Stomach smooth muscle (tissue), 2 donors: ENCODE results near the gene CCSER2.

Experiments used
- H3K27ac ChIP-seq: one replicate; pipeline ENCODE4 v1.7.0; 2013; ENCODE audit warnings: mild to moderate bottlenecking, low read length, inconsistent platforms
- H3K27me3 ChIP-seq, 2 donors: one replicate each; pipeline ENCODE4 v1.7.0; 2013; ENCODE audit warnings: low read length in 2 of 2; ENCODE audit not compliant: insufficient read depth in 2 of 2, control insufficient read depth in 1 of 2
- H3K36me3 ChIP-seq, 2 donors: one replicate each; pipeline ENCODE4 v1.7.0; 2013; ENCODE audit warnings: low read length in 2 of 2; ENCODE audit not compliant: control insufficient read depth in 2 of 2, insufficient read depth in 2 of 2
- H3K4me1 ChIP-seq: one replicate; pipeline ENCODE4 v1.7.0; 2013; ENCODE audit warnings: low read length; ENCODE audit not compliant: control insufficient read depth, insufficient read depth
- H3K4me3 ChIP-seq, 2 donors: one replicate each; pipeline ENCODE4 v1.7.0; 2013; ENCODE audit warnings: low read length in 2 of 2
- H3K9ac ChIP-seq, 2 donors: one replicate each; pipeline ENCODE4 v1.7.0; 2013; ENCODE audit warnings: low read length in 2 of 2, mild to moderate bottlenecking in 1 of 2
- H3K9me3 ChIP-seq, 2 donors: one replicate each; pipeline ENCODE4 v1.7.0; 2013; ENCODE audit warnings: low read length in 2 of 2; ENCODE audit not compliant: control insufficient read depth in 2 of 2
- donor health status: healthy.
- donor health status: Pancreatic carcinoma.

CCSER2 gene

DNA sequence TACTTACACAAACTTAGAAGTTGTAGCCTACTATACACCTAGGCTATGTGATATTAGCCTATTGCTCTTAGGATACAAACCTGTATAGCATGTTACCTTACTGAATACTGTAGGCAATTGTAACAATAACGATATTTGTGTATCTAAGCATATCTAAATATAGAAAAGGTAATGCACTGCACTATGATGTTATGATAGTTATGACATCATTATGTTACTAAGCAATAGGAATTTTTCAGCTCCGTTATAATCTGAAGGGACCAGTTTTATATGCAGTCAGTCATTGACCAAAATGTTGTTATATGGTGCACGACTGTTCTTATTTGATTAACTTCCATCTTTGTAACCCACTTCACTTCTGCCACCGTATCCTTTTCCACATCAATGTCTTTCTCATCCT, 62.0 kb downstream of the CCSER2 start:
- no peak overlapping the region for H3K27ac ChIP-seq
- no peaks in the 10 kb centered on the region for H3K27me3 ChIP-seq
- no peaks in the 10 kb centered on the region for H3K9me3 ChIP-seq
- H3K9ac ChIP-seq = no peak overlapping the region
- H3K4me1 ChIP-seq = no peaks in the 10 kb centered on the region
- H3K36me3 ChIP-seq = peaks cover 0 to 5% of the 10 kb centered on the region in 2 donors
- no peak overlapping the region for H3K4me3 ChIP-seq

DNA sequence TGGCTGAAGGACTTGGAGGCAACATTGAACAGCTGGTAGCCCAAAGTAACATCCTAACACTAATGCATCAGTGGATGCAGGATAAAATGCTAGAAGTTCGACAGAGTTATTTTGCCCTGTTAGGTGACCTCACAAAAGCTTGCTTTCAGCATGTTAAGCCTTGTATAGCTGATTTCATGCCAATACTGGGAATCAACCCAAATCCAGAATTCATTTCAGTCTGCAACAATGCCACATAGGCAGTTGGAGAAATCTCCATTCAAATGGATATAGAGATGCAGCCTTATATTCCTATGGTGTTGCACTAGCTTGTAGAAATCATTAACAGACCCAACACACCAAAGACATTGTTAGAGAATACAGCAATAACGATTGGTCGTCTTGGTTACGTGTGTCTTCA, 62.9 kb downstream of the CCSER2 start:
- H3K36me3 ChIP-seq = peaks cover 0 to 5% of the 10 kb centered on the region in 2 donors
- H3K4me1 ChIP-seq = no peaks in the 10 kb centered on the region
- no peak overlapping the region for H3K9ac ChIP-seq
- no peak overlapping the region for H3K27ac ChIP-seq
- no peaks in the 10 kb centered on the region for H3K9me3 ChIP-seq
- H3K27me3 ChIP-seq = no peaks in the 10 kb centered on the region
- no peak overlapping the region for H3K4me3 ChIP-seq

GRCh38 chr10:84392181-84392580, 63.8 kb downstream of the CCSER2 start:
- Histone ChIP-seq H3K9ac (no peak overlapping the region), H3K9me3 (no peaks in the 10 kb centered on the region), H3K27ac (no peak overlapping the region), H3K4me1 (no peaks in the 10 kb centered on the region), H3K36me3 (peaks cover 0 to 5% of the 10 kb centered on the region in 2 donors), H3K4me3 (no peak overlapping the region), H3K27me3 (no peaks in the 10 kb centered on the region)

DNA sequence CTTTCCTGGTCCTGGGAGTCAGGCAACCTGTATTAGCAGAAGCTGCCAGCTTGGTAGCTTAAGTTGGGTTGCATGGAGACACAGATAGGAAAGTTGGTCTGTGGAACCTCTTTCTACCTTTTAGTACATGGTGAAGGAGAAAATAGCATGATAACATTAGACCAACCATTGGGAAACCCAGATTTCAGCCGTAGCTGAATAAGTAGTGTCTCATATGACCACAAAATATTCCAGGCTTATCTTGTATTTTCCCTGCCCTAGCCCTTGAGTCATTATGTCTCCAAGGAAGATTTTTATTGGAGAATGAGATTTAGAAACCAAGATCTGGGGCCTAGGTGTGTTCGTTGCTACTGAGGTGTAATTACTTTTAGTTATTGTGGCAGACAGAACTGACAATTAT, 67.2 kb downstream of the CCSER2 start:
- no peaks in the 10 kb centered on the region for H3K4me1 ChIP-seq
- no peak overlapping the region for H3K4me3 ChIP-seq
- H3K36me3 ChIP-seq = no peaks in the 10 kb centered on the region
- no peak overlapping the region for H3K27ac ChIP-seq
- no peaks in the 10 kb centered on the region for H3K9me3 ChIP-seq
- H3K9ac ChIP-seq = no peak overlapping the region
- no peaks in the 10 kb centered on the region for H3K27me3 ChIP-seq

GRCh38 chr10:84397735-84398144, 69.4 kb downstream of the CCSER2 start:
- no peaks in the 10 kb centered on the region for H3K27me3 ChIP-seq
- no peak overlapping the region for H3K9ac ChIP-seq
- no peaks in the 10 kb centered on the region for H3K9me3 ChIP-seq
- no peak overlapping the region for H3K27ac ChIP-seq
- peaks cover 2% of the 10 kb centered on the region for H3K4me1 ChIP-seq
- H3K4me3 ChIP-seq = no peak overlapping the region
- no peaks in the 10 kb centered on the region for H3K36me3 ChIP-seq

DNA sequence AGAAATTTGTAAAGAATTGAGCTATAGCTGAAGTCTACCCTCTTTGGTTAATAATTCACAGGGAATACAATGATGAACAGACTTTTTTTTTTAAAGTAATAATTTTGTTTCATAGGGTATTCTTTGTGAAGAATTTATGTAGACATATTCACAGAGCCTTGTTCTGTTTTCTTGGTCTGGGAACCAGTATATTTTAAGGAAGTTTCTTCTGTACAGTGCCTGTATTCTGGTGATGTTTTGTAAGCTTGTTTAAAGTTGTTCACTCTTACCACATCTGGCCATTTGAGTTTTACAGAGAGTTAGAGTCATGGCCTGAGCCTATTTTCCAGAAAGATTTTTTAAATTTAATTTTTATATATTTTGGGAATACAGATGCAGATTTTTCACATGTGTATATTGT, 70.3 kb downstream of the CCSER2 start:
- H3K4me1 ChIP-seq = peaks cover 2% of the 10 kb centered on the region
- H3K9me3 ChIP-seq = no peaks in the 10 kb centered on the region
- H3K9ac ChIP-seq = no peak overlapping the region
- no peak overlapping the region for H3K4me3 ChIP-seq
- H3K27me3 ChIP-seq = no peaks in the 10 kb centered on the region
- H3K27ac ChIP-seq = no peak overlapping the region
- H3K36me3 ChIP-seq = no peaks in the 10 kb centered on the region

GRCh38 chr10:84401854-84402611, 73.6 kb downstream of the CCSER2 start:
- Histone ChIP-seq H3K36me3 (no peaks in the 10 kb centered on the region), H3K9me3 (no peaks in the 10 kb centered on the region), H3K27me3 (no peaks in the 10 kb centered on the region), H3K4me1 (peaks cover 2% of the 10 kb centered on the region), H3K27ac (no peak overlapping the region), H3K9ac (no peak overlapping the region), H3K4me3 (no peak overlapping the region)

DNA sequence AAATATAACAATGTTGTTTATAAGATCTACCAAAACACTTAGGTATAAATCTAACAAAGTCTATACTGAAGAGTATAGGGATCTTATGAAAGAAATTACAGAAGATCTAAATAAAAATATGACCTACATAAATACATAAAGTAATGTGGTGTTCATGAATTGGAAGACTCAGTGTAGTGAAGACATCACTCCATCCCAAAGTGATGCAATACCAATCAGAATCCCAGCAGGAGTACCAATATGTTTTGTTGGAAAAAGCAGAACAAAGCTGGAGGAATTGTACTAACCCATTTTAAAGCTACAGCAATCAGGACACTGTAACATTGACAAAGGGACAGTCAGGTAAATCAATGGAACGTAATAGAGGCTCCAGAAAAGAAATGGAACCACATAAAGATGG, 76.4 kb downstream of the CCSER2 start:
- peaks cover 2% of the 10 kb centered on the region for H3K4me1 ChIP-seq
- no peaks in the 10 kb centered on the region for H3K9me3 ChIP-seq
- H3K27me3 ChIP-seq = no peaks in the 10 kb centered on the region
- no peak overlapping the region for H3K4me3 ChIP-seq
- H3K9ac ChIP-seq = no peak overlapping the region
- no peak overlapping the region for H3K27ac ChIP-seq
- no peaks in the 10 kb centered on the region for H3K36me3 ChIP-seq

GRCh38 chr10:84405662-84406061, 77.3 kb downstream of the CCSER2 start:
- Histone ChIP-seq H3K4me3 (no peak overlapping the region), H3K9me3 (no peaks in the 10 kb centered on the region), H3K9ac (no peak overlapping the region), H3K27ac (no peak overlapping the region), H3K27me3 (no peaks in the 10 kb centered on the region), H3K4me1 (peaks cover 2% of the 10 kb centered on the region), H3K36me3 (no peaks in the 10 kb centered on the region)

DNA sequence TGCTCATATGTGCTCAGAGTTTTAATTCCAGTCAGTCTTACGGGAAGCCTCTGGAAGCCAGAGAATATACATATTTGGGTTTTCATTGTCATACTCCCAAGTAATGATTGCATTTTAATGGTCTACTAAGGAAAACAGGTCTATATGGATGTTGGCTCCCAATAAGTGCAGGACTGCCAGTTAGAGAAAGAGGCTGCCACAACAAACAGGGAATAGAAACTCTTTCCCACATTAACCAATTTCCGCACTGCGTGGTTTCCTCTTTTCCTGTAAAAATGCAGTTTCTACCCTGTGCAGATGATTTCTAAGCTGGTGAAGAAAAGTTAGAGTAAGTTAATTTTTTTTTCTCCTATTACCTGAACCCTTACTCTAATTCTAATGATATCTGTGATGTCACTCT, 78.2 kb downstream of the CCSER2 start:
- H3K4me3 ChIP-seq = no peak overlapping the region
- no peak overlapping the region for H3K9ac ChIP-seq
- H3K9me3 ChIP-seq = no peaks in the 10 kb centered on the region
- no peaks in the 10 kb centered on the region for H3K36me3 ChIP-seq
- peaks cover 2% of the 10 kb centered on the region for H3K4me1 ChIP-seq
- H3K27ac ChIP-seq = no peak overlapping the region
- H3K27me3 ChIP-seq = no peaks in the 10 kb centered on the region

GRCh38 chr10:84407388-84408049, 79.1 kb downstream of the CCSER2 start:
- no peaks in the 10 kb centered on the region for H3K4me1 ChIP-seq
- H3K27ac ChIP-seq = no peak overlapping the region
- H3K9ac ChIP-seq = no peak overlapping the region
- H3K9me3 ChIP-seq = no peaks in the 10 kb centered on the region
- no peaks in the 10 kb centered on the region for H3K36me3 ChIP-seq
- no peak overlapping the region for H3K4me3 ChIP-seq
- no peaks in the 10 kb centered on the region for H3K27me3 ChIP-seq
